ENCODE results near the gene LMLN. TPM values are rescaled to one million over a fixed set of nuclear protein-coding genes. Genes with fewer than 3 reads are reported as not detected.
"Not testable (repeated sequence)": the region's sequence is repeated elsewhere in the genome, so short reads cannot be mapped to it uniquely, and the experiment has no call there.

Gene LMLN
- total RNA-seq, 5 donors from 2014 or later (not counting 1 experiment from before 2014, with no cell fraction given) = 3.7 to 8.2 (median 5.5) TPM

- H3K4me3 ChIP-seq (ENCODE audit: control insufficient read depth in 1 of 2, extremely low read depth in 1 of 2, low read length in 1 of 2) = peak overlapping the region; percentile 81
- WGBS (ENCODE audit: insufficient coverage) = 12% methylated on average over 17 of the region's 23 CpGs
- H3K36me3 Mint-ChIP-seq = peaks cover 21% of the 10 kb centered on the region
- POLR2A ChIA-PET = interaction anchor here in 1 of 2 donors (0.8 kb wide), 1 partner anchor 8 kb away, joined by 4 read pairs; no protein-coding TSS in a partner anchor
- peaks cover 22 to 38% of the 10 kb centered on the region in 2 experiments for H3K4me1 ChIP-seq (ENCODE audit: control insufficient read depth in 1 of 2, extremely low read depth in 1 of 2, insufficient read depth in 2 of 2, low read length in 2 of 2)
- no peak for DNase-seq
- H3K27ac ChIP-seq (ENCODE audit: low read length) = peak overlapping the region; percentile 64
- no peaks in the 10 kb centered on the region for H3K27me3 ChIP-seq (replicated peaks in 1 of 2; ENCODE audit: control insufficient read depth in 2 of 2, extremely low read depth in 1 of 2, insufficient read depth in 2 of 2, low read length in 1 of 2)
- ATAC-seq (replicated peaks in 1 of 4) = no peak
- H3K36me3 ChIP-seq (ENCODE audit: control insufficient read depth in 2 of 2, extremely low read depth in 1 of 2, insufficient read depth in 1 of 2, low read length in 1 of 2) = peaks cover 0 to 23% of the 10 kb centered on the region in 2 donors
- peak overlapping the region; percentile 86 to 91 (median 87) for H3K4me3 Mint-ChIP-seq
- no peaks in the 10 kb centered on the region for H3K9me3 Mint-ChIP-seq
- H3K9me3 ChIP-seq = no peaks in the 10 kb centered on the region
- H3K27ac Mint-ChIP-seq = peak overlapping the region; percentile 96 to 97
- CTCF ChIA-PET = interaction anchor here in 1 of 2 donors (1.0 kb wide), 2 partner anchors 10 to 55 kb away, joined by 3 to 4 read pairs; no protein-coding TSS in a partner anchor
- no peaks in the 10 kb centered on the region for H3K27me3 Mint-ChIP-seq
- H3K4me1 Mint-ChIP-seq = peaks cover 54 to 65% (median 62%) of the 10 kb centered on the region in 3 donors
These were observed 921 bp downstream of the LMLN start for GRCh38 chr3:197960694-197961581.

GRCh38 chr3:197961582-197961945 lies 1.5 kb downstream of the LMLN start:
- WGBS (ENCODE audit: insufficient coverage) = no CpG with 5 or more reads among the region's 9 CpGs
- peaks cover 15% of the 10 kb centered on the region for H3K36me3 Mint-ChIP-seq
- Histone ChIP-seq H3K4me1 (ENCODE audit: control insufficient read depth in 1 of 2, extremely low read depth in 1 of 2, insufficient read depth in 2 of 2, low read length in 2 of 2) (peaks cover 22 to 38% of the 10 kb centered on the region in 2 experiments), H3K36me3 (ENCODE audit: control insufficient read depth in 2 of 2, extremely low read depth in 1 of 2, insufficient read depth in 1 of 2, low read length in 1 of 2) (peaks cover 0 to 18% of the 10 kb centered on the region in 2 donors), H3K27me3 (replicated peaks in 1 of 2; ENCODE audit: control insufficient read depth in 2 of 2, extremely low read depth in 1 of 2, insufficient read depth in 2 of 2, low read length in 1 of 2) (no peaks in the 10 kb centered on the region), H3K27ac (ENCODE audit: low read length) (peak overlapping the region; percentile 64), H3K4me3 (ENCODE audit: control insufficient read depth in 1 of 2, extremely low read depth in 1 of 2, low read length in 1 of 2) (no peak overlapping the region), H3K9me3 (no peaks in the 10 kb centered on the region)
- peak overlapping the region; percentile 73 to 97 for H3K27ac Mint-ChIP-seq
- ChIA-PET CTCF (interaction anchor here in 1 of 2 donors (1.0 kb wide), 2 partner anchors 11 to 56 kb away, joined by 3 to 4 read pairs; no protein-coding TSS in a partner anchor), POLR2A (interaction anchor here in 1 of 2 donors (0.8 kb wide), 1 partner anchor 8 kb away, joined by 4 read pairs; no protein-coding TSS in a partner anchor)
- H3K9me3 Mint-ChIP-seq = no peaks in the 10 kb centered on the region
- peak in 1 of 35 experiments; percentile 42 for DNase-seq
- peak overlapping the region; percentile 86 to 91 (median 87) for H3K4me3 Mint-ChIP-seq
- H3K4me1 Mint-ChIP-seq = peaks cover 54 to 65% (median 62%) of the 10 kb centered on the region in 3 donors
- no peak for ATAC-seq (replicated peaks in 1 of 4)
- no peaks in the 10 kb centered on the region for H3K27me3 Mint-ChIP-seq

DNA sequence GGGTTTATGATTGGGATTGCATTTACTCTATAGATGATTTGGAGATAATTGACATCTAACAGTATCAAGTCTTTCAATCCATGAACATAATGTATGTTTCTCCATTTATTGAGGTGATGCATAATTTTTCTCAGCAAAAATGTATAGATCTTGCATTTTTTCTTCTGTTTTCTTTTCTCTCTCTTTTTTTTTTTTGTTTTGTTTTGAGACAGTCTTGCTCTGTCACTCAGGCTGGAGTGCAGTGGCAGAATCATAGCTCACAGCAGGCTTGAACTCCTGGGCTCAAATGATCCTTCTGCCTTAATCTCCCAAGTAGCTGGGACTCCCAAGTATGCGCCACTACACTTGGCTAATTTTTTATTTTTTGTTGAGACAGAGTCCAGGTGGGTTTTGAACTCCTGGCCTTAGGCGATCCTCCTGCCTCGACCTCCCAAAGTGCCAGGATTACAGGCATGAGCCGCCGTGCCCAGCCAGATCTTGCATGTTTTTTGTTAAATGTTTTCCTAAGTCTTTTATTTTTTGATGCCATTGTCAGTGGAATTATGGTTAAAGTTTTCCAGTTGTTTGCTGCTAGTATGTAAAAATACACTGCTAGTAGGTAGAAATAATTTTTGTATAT lies 3.1 kb downstream of the LMLN start:
- Mint-ChIP-seq H3K4me1 (peaks cover 42 to 53% (median 47%) of the 10 kb centered on the region in 3 donors), H3K27ac (peak overlapping the region in 1 of 2 donors; percentile 28), H3K9me3 (peaks cover 0 to 8% (median 8%) of the 10 kb centered on the region in 3 donors), H3K4me3 (peak overlapping the region in 1 of 3 donors; percentile 44), H3K27me3 (no peaks in the 10 kb centered on the region), H3K36me3 (peaks cover 11% of the 10 kb centered on the region)
- H3K27ac ChIP-seq (ENCODE audit: low read length) = no peak overlapping the region
- H3K36me3 ChIP-seq (ENCODE audit: control insufficient read depth in 2 of 2, extremely low read depth in 1 of 2, insufficient read depth in 1 of 2, low read length in 1 of 2) = peaks cover 0 to 5% of the 10 kb centered on the region in 2 donors
- WGBS (ENCODE audit: insufficient coverage) = 100% methylated on average over 4 of the region's 5 CpGs
- no peaks in the 10 kb centered on the region for H3K9me3 ChIP-seq
- no peak overlapping the region for H3K4me3 ChIP-seq (ENCODE audit: control insufficient read depth in 1 of 2, extremely low read depth in 1 of 2, low read length in 1 of 2)
- H3K4me1 ChIP-seq (ENCODE audit: control insufficient read depth in 1 of 2, extremely low read depth in 1 of 2, insufficient read depth in 2 of 2, low read length in 2 of 2) = peaks cover 22 to 31% of the 10 kb centered on the region in 2 experiments
- CTCF ChIA-PET = no interaction called here
- no peak for ATAC-seq (replicated peaks in 1 of 4)
- DNase-seq = no peak
- H3K27me3 ChIP-seq (replicated peaks in 1 of 2; ENCODE audit: control insufficient read depth in 2 of 2, extremely low read depth in 1 of 2, insufficient read depth in 2 of 2, low read length in 1 of 2) = no peaks in the 10 kb centered on the region
- POLR2A ChIA-PET = no interaction called here

GRCh38 chr3:197967337-197967989 lies 7.4 kb downstream of the LMLN start:
- H3K4me3 ChIP-seq (ENCODE audit: control insufficient read depth in 1 of 2, extremely low read depth in 1 of 2, low read length in 1 of 2); DNase-seq; CTCF ChIA-PET; POLR2A ChIA-PET; H3K27ac Mint-ChIP-seq; H3K27me3 ChIP-seq (replicated peaks in 1 of 2; ENCODE audit: control insufficient read depth in 2 of 2, extremely low read depth in 1 of 2, insufficient read depth in 2 of 2, low read length in 1 of 2); H3K4me1 ChIP-seq (ENCODE audit: control insufficient read depth in 1 of 2, extremely low read depth in 1 of 2, insufficient read depth in 2 of 2, low read length in 2 of 2); ATAC-seq (replicated peaks in 1 of 4); H3K27me3 Mint-ChIP-seq; H3K9me3 ChIP-seq; H3K27ac ChIP-seq (ENCODE audit: low read length); H3K4me3 Mint-ChIP-seq; H3K36me3 ChIP-seq (ENCODE audit: control insufficient read depth in 2 of 2, extremely low read depth in 1 of 2, insufficient read depth in 1 of 2, low read length in 1 of 2): not testable (repeated sequence)
- Mint-ChIP-seq H3K36me3 (peaks cover 14% of the 10 kb centered on the region), H3K4me1 (peaks cover 5 to 16% (median 7%) of the 10 kb centered on the region in 3 donors), H3K9me3 (peaks cover 3 to 14% (median 12%) of the 10 kb centered on the region in 3 donors)
- WGBS (ENCODE audit: insufficient coverage) = 96% methylated on average over 5 of the region's 8 CpGs

DNA sequence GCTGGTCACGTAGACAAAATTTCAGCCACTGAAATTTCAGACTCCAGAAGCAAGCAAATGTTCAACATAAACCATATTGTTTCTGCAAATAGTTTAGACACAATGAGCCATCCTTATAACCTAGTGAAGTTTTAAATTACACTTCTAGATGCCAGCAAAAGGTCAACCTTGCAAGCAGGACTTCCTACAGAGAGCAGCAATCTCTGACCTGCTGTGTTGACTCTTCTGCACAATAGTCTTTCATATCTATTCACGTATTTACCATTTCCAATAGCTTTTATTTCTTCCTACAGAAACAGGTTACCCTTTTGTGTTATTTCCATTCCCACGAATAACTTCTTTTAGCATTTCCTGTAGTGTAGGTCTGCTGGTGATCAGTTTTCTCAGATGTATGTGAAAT lies 10.6 kb downstream of the LMLN start:
- Mint-ChIP-seq H3K36me3 (peaks cover 20% of the 10 kb centered on the region), H3K27me3 (no peaks in the 10 kb centered on the region), H3K4me3 (no peak overlapping the region), H3K27ac (no peak overlapping the region), H3K4me1 (peaks cover 0 to 3% (median 0%) of the 10 kb centered on the region in 3 donors), H3K9me3 (peaks cover 4 to 19% (median 16%) of the 10 kb centered on the region in 3 donors)
- H3K4me1 ChIP-seq (ENCODE audit: control insufficient read depth in 1 of 2, extremely low read depth in 1 of 2, insufficient read depth in 2 of 2, low read length in 2 of 2) = no peaks in the 10 kb centered on the region
- no peaks in the 10 kb centered on the region for H3K9me3 ChIP-seq
- no peak overlapping the region for H3K27ac ChIP-seq (ENCODE audit: low read length)
- H3K36me3 ChIP-seq (ENCODE audit: control insufficient read depth in 2 of 2, extremely low read depth in 1 of 2, insufficient read depth in 1 of 2, low read length in 1 of 2) = no peaks in the 10 kb centered on the region
- WGBS (ENCODE audit: insufficient coverage) = no CpG with 5 or more reads among the region's 3 CpGs
- no peak overlapping the region for H3K4me3 ChIP-seq (ENCODE audit: control insufficient read depth in 1 of 2, extremely low read depth in 1 of 2, low read length in 1 of 2)
- no peak for ATAC-seq (replicated peaks in 1 of 4)
- ChIA-PET CTCF (no interaction called here), POLR2A (no interaction called here)
- no peak for DNase-seq
- H3K27me3 ChIP-seq (replicated peaks in 1 of 2; ENCODE audit: control insufficient read depth in 2 of 2, extremely low read depth in 1 of 2, insufficient read depth in 2 of 2, low read length in 1 of 2) = no peaks in the 10 kb centered on the region

GRCh38 chr3:197974016-197974415 lies 14.0 kb downstream of the LMLN start:
- Histone ChIP-seq H3K36me3 (ENCODE audit: control insufficient read depth in 2 of 2, extremely low read depth in 1 of 2, insufficient read depth in 1 of 2, low read length in 1 of 2) (no peaks in the 10 kb centered on the region), H3K27ac (ENCODE audit: low read length) (no peak overlapping the region), H3K4me1 (ENCODE audit: control insufficient read depth in 1 of 2, extremely low read depth in 1 of 2, insufficient read depth in 2 of 2, low read length in 2 of 2) (no peaks in the 10 kb centered on the region), H3K27me3 (replicated peaks in 1 of 2; ENCODE audit: control insufficient read depth in 2 of 2, extremely low read depth in 1 of 2, insufficient read depth in 2 of 2, low read length in 1 of 2) (no peaks in the 10 kb centered on the region), H3K9me3 (no peaks in the 10 kb centered on the region), H3K4me3 (ENCODE audit: control insufficient read depth in 1 of 2, extremely low read depth in 1 of 2, low read length in 1 of 2) (no peak overlapping the region)
- Mint-ChIP-seq H3K4me1 (peaks cover 0 to 3% (median 0%) of the 10 kb centered on the region in 3 donors), H3K36me3 (peaks cover 21% of the 10 kb centered on the region), H3K4me3 (no peak overlapping the region), H3K27me3 (no peaks in the 10 kb centered on the region), H3K27ac (no peak overlapping the region), H3K9me3 (peaks cover 4 to 7% (median 6%) of the 10 kb centered on the region in 3 donors)
- DNase-seq = no peak
- ATAC-seq (replicated peaks in 1 of 4) = no peak
- ChIA-PET POLR2A (no interaction called here), CTCF (no interaction called here)
- WGBS (ENCODE audit: insufficient coverage) = no CpG with 5 or more reads among the region's 1 CpG

All from T-cell (primary cell).